Stimulated activated CD4-positive, alpha-beta T cell treated with anti-CD3 and anti-CD28 coated beads, TNF-alpha, amount 100 ng/mL, for 1 hour (primary cell): Measurements from ENCODE around the gene DLG2.

Experiments used
- DNase-seq, 3 donors: peaks; one replicate each; pipeline ENCODE4 v3.0.0-alpha.2; 2020; ENCODE audit warnings: low read depth in 3 of 3, low spot score in 1 of 3

Gene DLG2

DNA sequence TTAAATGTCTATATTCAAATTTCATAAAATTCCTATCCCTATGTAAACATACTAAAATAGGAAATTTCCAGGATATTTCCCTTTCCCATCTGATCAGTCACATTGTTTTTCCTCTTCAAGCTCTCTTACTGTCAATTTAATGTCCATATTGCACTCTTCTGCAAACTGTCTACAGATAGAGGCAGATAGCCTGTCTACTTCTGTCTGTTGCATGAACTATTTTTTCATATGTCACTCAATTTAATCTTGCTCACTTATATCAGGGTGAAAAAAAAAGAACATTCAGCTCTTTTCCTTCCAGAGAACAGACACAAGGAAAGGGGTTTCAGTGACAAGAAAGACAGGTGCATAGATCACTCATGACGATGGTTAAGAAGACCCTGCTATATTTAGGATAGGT lies 1327.1 kb downstream of the DLG2 start:
- no peak for DNase-seq

DNA sequence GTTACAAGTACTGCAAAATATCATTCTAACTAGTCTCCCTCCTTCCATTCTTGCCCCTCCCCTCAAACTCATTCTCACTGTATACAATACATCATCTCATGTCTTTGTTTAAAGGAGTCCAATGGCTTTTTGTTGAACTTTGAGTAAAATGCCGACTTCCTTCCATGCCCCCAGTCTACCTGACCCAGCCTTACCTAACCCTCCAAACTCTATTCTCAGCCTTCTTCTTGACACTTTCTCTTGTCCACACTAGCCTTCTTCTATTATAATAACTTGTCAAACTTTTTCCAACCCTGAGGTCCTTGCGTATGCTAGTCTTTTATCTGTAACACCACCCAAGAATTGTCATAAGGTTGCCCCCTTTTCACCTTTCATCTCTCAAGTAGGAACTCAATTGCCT lies 1329.6 kb downstream of the DLG2 start:
- DNase-seq, result no peak

DNA sequence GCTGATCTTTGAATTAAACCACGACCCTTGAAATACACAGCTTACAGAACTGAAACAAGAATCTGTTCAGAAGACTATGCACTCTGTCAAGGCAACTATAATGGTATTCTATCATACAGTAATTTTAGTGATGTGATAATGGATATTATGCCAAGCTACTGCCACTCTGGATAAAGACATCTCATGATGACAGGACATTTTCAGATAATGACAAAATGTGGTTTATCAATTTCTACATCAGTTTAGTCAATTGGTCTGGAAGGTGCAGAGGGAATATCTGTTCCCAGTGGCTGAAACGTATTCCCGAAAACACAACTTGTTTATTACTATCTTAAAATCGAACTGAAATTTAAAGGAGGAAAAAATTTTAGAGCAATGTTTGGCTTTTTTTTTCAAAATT lies 1331.3 kb downstream of the DLG2 start:
- no peak for DNase-seq

DNA sequence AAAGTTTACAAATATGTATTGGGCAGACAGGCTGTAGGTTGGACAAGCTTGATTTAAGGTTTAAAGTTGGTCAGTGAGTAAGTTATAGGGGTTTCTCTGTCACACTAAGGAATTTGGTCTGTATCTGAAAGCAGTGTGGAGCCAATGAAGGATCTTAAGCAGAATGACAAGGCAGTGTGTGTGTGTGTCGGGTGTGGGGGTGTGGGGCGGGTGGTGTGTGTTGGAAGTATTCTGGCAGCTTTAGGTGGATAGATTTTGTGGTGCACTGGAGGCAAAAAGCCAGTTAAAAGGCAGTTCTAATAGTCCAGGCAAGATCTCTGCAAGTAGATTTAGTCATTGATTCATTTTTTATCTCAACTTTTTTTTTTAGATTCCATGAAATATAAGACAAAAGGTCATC lies 1334.2 kb downstream of the DLG2 start:
- DNase-seq, result no peak

DNA sequence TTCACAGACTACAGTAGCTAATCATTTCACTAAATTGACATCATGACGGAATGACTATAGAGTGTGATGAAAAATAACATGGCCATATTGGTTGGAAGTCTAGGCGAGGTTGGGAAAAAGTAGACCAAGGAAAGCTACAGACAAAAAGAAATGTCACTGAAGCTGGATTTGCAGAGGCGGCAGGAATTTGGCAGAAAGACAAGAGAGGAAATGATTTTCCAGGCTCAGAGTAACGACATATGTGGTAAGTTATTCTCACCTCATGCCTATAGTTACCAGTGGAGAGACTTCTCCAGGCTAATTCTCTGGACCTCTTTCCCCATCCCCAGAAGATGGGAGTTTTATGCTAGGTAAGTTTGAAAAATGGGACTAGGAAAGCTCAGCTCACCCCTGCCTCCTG lies 1335.1 kb downstream of the DLG2 start:
- no peak for DNase-seq

DNA sequence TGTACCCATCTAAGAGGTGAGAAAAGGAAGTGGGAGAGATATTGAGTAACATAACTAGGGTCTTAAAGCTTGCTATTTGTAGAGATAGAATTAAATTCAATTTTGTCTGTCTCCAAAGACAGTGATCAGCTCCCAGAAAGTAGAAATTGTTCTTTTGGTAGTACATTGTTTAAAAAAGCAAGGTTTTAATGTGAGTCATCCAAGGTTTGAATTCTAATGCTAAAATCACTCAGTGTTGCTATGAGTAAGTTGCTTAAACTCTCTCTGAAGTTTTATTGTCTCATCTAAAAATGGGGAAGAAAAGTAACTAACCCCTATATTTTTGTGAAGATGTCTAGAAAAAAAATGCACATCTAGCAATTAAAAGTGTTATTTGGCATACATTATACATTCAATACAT lies 1336.5 kb downstream of the DLG2 start:
- no peak for DNase-seq

DNA sequence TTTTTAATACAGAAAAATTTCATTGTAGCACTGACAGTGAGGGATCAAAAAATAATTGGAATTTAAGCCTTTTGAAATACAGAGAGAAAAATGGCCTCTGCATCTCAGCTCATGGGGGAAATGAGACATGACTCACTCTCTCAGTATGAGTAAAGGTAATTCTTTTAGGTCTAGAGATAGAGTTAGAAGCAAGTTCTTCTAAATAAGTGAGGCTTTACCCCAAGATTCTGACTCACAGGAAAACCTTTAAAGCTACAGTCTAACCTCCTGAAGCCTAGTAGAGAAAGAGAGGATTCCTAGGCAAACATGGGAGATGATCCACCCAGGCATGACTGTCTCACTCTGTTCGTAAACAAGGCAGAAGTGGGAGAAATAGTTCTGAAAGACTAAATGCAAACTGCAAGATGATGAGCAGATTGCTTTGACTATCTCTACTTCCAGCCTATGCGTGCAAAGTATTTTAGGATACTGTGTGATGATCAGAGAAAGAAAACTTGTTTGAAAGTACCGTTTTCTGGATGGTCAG lies 1337.7 kb downstream of the DLG2 start:
- no peak for DNase-seq

DNA sequence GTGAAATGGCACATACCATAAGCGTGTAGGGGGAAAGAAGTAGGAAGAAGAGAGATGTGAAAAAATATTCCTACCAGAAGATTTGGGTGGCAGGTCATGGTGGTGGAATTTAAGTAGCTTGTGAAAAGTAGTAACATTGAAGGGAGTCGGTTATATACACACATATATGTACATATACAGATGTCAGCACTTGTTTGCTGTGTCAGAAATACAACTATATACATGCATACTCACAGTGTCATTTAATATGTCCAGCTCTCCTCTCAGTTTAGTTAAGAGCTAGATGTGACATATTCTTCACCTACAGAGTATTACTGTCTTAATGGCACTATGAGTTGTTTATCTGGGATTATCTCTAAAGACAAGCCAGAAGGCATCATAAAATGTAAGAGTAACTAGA lies 1353.6 kb downstream of the DLG2 start:
- no peak for DNase-seq

DNA sequence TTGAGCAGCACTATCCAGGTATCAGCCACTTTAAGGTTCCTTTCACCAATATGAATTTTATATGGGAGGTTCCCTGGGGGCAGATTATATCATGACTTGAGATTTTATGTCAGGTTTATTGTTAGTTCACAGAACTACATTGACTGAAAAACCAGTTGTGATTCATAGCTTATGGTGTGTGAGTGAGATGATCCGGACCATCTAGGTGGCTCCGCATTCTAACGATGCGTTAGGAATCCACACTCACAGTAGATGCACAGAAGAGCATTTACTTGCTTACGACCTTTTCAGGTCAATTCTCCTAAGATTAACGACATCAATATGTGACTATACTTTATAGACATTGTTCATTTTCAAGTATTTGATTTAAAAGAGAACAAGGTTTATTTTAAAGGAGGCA lies 1356.7 kb downstream of the DLG2 start:
- DNase-seq, result no peak

DNA sequence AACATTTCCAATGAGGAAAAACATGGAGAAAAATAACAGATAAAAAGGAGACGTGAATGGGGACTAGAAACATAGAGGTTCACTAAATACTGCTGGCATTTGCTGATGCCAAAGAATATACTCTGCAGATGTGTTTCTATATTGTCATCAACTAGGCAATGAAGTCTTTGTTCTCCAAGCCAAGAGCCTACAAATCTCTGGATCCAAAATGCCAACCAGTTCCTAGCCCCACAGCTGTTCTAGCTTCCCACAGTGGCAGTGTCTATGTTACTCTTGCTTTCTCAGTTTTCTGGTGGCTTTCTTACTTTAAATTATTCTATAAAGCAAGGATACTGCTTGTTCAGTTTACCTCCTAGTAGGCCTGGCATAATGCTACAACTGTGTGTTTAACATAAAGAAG lies 1363.1 kb downstream of the DLG2 start:
- DNase-seq, result no peak

DNA sequence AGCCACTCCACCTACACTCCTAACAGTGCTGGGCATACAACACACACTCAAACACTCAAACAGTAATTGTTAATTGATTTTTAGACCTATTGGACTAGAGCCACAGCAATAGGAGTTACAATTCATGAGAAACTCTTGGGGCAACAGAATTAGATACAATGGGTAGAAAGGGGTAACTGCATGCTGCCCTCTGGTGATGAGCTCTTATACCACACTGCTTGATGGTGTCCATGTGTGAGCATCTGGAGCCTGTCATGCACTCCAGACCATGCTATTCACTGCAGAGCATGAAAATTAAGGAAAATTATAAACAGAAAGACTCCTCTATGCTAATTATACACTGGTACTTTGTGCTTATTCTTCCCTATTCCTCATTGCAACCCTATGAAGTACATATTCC lies 1365.4 kb downstream of the DLG2 start:
- no peak for DNase-seq

DNA sequence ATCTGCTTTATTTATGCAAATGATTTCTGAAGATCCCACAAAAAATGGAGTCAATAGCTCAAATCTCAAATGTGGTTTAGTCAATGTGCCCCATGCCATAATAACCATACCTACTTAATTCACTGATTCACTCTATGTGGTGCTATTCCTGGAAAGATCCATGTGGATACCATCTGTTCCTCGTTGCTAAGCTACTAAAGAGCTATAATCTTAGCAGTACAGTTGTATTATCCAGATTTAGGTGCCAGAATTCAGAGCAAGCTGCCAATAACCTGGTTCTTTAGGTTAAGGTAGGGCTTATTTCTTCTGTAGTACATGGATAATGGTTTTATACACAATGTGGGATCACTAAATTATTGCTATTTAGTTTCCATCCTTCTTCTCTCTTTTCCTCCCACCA lies 1366.3 kb downstream of the DLG2 start:
- no peak for DNase-seq

DNA sequence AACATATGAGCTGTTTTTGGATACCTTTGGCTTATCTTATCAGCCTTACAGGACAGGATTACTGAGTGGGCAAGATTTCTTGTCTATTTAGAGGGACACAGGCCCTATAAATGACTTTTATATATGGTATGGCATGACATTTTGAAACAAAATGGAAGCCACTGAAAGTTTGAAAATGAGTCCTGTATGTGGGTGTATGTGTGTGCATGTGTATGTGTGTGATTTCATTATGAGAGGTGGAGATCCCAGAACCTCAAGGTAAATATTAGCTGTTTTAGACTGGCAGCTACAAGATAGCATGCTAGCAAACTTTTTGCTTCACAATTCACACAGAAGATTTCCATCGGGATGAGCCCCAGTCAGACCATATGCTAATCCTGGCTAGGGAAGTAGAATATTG lies 1370.5 kb downstream of the DLG2 start:
- DNase-seq, result no peak

DNA sequence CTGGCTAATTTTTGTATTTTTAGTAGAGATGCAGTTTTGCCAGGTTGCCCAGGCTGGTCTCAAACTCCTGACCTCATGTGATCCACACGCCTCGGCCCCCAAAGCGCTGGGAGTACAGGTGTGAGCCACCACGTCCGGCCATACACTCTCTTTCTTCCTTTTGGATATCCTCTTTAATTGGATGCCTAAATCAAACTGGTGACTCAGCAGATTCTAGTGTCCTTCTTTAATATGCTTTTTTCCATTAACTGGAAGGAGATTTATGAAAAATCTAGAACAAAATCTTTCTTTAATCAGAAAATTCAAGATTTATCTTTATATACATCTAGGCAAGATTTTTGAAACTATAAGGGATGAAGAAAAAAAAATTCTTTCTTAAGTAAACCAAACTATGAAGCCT lies 1371.7 kb downstream of the DLG2 start:
- DNase-seq, result no peak

DNA sequence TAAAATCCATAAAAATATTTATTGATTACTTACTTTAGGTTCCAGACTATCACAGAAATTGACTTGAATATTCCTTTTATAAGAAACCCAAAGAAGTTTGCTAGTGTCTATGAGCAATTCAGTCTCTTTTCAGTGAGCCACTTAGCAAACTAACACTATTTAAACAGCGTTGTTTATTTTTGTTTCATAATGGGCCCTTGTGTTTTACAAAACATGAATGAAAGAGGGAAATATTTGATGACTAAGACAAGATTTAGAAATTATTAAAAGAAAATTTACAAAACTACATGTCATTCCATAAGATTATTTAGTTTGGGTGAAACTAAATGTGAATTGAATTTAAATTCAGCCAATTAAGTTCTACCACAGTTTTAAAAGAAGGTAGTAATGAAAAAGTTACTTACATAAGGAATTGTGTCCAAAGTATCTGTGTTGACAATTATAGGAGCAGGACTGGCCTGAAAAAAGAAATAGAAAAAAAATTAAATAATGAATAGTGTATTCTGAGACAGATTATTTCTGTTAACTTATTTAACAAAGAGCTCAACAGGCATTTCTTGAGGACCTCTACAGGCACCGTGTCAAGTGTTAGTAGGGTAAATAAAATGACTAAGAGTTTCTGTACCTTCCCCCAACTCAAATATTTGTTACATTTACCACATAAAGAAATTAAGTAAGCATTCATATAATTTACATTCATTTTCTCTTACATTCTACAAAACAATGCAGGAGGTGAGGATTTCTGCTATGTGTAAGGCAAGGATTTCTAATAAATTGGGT lies 1376.1 kb downstream of the DLG2 start:
- DNase-seq, result no peak

DNA sequence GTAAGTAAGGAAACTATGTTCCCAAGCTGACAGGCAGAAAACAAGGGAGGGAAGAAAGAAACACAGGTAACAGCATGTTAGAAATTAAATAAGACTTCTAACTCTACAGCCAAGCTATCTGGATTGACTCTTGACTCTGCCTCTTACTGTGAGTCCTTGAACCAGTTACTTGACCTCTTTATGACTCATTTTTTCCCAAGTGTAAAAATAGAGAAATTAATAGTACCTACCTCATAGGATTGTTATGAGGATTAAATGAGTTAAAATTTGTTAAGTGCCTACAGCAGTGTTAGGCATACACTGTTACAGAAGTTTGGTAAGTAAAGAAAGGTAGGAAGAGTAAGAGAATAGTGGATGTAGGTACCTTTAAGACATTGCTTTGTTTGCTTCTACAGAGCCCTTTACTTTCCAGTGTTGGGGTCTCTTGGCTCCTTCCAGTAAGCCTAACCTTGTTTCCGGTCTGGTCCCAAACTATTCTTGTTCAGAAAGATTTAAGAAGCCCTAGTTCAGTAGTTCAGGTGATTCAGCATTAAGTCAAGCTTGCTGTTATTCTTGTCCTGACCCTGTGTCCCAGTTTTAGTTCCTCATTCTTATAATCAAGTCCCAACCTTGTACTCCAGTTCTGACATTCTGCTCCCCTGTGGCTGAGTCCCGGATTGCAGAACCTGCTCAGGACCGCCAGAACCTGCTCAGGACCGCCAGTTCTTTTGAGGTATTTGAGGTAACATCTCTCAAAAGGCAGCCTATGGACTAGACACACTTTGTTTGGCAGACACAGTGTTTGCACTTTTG lies 1377.6 kb downstream of the DLG2 start:
- no peak for DNase-seq

DNA sequence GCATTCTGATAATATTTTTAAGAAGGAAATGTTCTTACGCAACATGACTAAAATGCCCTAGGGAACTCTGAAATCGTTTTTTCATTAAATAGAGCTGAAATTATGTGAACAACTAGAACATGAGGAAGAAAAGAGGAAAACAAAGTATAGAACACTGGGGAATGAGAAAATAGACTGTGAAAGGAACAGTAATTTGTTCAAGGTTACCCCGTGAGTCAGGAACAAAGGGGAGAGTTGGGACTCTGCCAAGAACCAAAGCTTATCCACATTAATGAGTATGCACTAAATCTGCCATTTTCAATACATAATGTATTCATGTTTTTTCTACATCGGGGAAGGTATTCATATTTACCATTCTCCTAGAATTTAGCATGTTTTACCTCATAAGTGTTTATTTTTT lies 1379.2 kb downstream of the DLG2 start:
- DNase-seq, result no peak

DNA sequence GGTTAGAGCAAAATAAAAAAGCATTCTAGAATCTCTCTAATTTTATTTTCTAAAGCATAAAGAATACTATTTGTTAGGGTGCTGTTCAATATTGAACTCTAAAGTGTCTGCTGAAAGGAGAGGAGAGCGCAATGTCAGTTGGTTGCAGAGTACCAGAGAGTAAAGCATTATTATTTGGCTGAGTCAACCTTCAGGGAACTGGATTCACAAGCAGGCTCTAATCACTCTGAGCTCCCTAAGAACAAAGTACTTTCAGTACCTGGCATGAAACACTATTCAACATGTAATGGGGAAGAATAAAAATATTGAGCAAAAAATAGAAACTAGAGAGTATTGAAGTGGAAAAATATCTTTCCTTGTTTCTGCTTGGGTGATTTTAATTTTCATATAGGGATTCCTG lies 1380.0 kb downstream of the DLG2 start:
- DNase-seq, result no peak

DNA sequence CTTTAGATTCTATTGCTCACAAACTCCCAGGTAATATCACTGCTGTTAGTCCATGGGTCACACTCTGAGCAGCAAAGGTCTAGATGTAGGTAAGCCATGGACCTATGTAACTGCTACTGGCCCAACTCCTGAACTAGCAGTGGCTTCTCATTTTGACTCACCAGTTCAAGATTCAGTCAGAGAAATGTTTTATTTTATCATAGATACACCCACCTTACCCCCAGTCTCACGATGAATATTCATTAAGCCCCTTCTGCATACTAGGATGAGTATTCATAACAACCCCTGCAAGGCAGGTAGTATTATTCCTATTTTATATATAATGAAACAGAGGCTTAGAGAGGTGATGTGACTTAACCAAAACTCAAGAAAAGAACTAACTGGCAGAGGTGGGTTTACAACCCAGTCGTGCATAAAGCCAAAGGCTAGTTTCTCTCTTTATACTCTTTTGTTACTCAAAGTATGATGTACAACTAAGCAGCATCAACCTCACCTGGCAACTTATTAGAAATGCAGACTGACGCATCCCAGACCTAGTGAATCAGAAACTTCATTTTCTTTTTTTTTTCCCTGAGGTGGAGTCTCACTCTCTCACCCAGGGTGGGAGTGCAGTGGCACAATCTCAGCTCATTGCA lies 1383.4 kb downstream of the DLG2 start:
- DNase-seq, result no peak

DNA sequence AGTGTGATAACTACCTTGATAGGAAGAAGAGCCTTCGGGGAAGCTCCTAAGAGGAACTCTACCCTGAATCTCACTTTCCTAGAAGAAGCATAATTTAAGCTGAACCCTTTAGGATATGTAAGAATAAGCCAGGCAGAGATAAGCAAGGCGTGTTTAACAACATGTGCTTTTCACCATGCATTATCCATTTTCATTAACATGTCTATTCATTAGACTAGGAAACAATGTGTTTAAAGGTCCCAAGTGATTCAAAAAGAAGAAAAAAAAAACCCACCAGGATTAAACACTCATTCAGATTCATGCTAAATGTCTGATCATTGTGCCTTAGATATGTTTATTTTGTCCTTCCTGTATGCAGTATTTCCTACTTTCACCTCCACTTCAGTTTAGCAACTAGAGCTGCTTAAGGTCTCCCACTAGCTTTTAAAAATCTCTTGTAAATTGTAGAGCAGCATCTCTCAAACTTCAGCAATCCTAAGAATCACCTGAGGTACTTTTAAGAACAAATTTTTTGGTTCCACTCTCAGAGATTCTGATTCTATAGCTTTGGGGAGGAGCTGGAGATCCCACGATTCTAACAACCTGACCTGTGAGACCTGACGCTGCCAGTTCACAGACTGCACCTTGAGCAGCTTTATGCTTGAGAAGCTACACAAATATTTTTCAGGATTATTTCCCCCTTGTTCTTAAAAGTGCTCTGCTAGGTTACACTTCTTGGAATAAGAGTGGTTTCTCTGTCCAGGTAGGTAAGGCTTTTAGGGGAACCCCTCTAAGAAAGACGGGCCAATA lies 1385.6 kb downstream of the DLG2 start:
- DNase-seq, result no peak

DNA sequence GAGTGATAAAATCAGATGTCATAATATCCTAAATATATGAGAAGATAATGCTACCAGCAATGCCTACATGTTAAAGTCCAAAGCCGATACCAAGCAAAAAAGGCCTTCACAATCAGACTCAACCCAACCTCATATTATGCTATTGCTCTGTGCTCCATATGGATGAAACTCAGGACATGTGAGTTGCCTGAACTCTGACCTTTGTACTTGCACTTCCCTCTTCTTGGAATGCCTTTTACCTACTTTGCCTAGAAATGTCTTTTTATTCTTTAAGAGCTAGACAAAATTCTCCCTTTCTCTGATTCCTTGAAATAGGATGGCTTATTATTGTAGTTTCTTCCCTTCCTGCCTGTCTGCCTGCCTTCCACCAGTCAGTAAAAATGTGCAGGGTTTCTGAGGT lies 1386.3 kb downstream of the DLG2 start:
- no peak for DNase-seq
